H4 (cell line): ENCODE results near the gene ABLIM2. TPM values are rescaled to one million over a fixed set of nuclear protein-coding genes. Genes with fewer than 3 reads are reported as not detected.
"Not testable (repeated sequence)": the region's sequence is repeated elsewhere in the genome, so short reads cannot be mapped to it uniquely, and the experiment has no call there.

Experiments used
- DNase-seq: peaks from one replicate; pipeline ENCODE4 v3.0.0-alpha.2; 2015; ENCODE audit warnings: low spot score
- total RNA-seq: library from RNA; depleted of rRNA; stranded (reverse); fragments of >200 nt; shearing (Covaris generic); gene quantifications from 2 replicates; pipeline ENCODE4 v1.2.3, GENCODE V29; 2014

The ABLIM2 gene
- total RNA-seq, 1 experiment from 2014 or later = 0.29 TPM

GRCh38 chr4:7941111-7941964 lies 217.3 kb downstream of the ABLIM2 start:
- DNase-seq = no peak

- peak; percentile 75 for DNase-seq
Observed at GRCh38 chr4:7939377-7940108, 219.1 kb downstream of the ABLIM2 start, which contains the start of gene AFAP1. TSS of gene AFAP1 (minus strand) at chr4:7939861. CDS start at chr4:7872078, 67,783 bp downstream.

GRCh38 chr4:7938609-7939376 lies 219.8 kb downstream of the ABLIM2 start:
- DNase-seq = no peak

GRCh38 chr4:7938266-7938608 lies 220.4 kb downstream of the ABLIM2 start:
- DNase-seq = no peak

DNA sequence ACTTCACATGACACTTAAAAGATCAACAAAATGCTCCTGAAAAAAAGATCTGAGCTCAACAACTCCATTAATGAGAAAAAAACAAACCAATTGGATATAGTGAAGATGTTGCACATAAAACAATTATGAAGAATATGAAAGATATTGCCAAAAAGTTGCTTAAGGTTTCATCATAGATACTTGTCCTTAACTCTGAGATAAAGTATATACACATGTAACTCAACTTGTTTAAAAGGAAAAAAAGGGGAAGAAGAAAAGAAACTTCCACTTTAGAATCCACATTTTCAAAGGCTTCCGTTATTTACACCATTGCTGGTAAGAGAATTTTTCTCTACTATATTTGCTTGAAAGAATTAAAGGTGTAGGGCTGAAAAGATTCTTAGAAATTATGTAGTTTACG lies 221.6 kb downstream of the ABLIM2 start:
- no peak for DNase-seq

DNA sequence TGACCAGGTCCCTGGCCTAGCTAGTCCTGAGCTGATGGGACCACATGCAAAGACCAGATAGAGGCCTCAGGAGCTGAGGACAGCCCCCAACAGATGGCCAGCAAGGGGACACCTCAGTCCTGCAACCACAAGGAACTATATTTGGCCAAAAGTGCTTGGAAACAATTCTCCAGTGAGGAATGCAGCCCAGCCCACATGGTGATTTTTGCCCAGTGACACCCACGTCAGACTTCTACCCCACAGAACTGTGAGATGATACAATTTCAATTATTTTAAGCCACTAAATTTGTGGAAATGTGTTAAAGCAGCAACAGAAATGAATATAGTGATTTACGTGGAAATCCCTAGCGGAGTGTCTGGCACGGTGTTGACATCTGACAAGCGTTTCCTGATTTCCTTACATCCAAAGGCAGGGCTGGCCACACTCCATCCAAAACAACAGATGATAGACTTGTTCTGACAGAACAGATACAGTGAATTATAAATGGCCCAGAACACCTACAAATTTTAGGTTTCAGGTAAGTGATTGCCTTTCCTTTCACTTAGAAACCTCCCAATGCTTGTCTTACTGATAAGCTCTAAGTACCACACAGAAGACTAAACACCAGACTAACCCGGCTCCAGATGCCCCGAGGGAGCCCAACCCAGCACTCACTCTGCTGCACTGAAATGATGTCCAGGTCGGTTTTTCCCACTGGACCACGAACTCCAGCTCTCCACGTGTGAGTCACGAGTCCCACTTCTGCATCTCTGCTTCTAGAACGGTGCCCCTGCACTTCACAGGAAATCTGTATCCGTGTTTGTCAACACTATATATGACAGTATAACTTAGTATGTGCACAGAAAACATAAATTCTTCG lies 224.7 kb downstream of the ABLIM2 start:
- no peak for DNase-seq

DNA sequence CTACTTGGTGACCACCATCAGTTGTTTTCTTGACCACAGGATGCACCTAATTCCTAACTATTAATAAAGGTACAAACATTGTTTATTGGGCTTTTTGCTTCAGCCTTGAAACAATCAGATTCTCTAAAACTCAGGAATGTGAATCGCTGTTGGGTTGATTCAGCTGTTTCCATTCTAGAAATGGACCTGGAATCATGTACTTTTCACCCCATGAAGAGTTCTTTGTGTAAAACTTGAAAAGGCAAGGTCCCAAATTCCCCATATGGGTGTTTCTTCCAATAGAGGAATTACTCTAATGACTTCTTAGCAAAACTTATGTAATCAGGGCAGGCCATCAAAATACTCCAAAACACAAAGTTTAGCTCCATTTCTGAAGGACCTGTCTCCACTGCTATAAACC lies 226.3 kb downstream of the ABLIM2 start:
- DNase-seq = no peak

DNA sequence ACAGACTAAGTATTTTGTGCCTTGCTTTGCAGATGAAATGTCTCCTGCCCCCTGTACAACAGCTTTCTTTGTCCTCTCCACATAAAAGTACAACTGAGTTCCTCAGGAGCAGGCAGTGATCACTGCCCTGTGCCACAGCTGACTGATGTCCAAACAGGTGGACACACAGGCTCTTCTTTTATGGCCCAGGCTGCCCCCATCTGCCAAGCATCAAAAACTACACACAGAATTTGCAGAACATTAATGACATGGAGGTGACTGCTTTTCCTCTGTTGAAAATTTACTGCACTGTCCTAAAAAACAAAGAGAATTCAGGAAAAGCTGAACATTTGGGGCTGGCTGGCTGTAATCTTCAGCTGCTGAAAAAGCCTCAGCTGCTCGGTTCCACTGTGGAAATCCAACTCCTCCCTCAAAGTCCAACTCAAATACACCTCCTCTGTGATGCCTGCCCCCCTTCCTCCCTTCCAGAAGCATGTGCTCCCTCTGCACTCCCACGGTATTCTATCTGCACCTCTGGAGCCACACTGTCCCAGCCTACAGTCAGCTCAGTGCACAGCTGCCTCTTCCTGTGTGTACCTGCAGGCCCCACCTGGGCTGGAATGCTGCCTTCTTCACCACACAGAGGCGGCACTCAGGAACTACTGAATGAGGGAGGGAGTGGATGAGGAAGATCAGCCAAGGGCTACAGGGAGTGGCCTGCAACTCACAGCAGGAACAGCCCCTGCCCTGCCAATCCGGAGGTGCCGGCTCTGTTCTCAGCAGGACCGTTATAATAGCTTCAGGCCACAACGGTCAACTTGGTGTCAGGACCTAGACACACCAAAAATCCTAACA lies 229.3 kb downstream of the ABLIM2 start:
- no peak for DNase-seq

DNA sequence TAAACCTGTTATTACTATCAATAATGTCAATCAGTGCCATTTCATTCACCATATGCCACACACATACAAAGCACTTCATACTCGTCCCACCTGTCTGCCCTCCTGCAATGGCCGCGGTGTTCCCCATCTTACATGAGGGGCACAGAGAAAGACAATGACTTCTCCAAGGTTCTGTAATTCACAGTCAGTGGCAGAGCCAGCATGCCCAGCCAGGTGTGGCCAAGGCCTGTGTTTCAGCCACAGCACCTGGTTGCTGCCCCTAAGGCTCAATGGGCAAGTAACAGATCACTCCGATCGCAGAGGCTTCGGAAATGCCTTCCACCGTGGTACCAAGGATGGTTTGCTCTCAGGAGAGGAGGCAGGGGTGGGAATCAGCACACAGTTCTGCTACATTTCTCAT lies 229.9 kb downstream of the ABLIM2 start:
- no peak for DNase-seq

- no peak for DNase-seq
Observed at GRCh38 chr4:7926822-7927221, 231.8 kb downstream of the ABLIM2 start.

DNA sequence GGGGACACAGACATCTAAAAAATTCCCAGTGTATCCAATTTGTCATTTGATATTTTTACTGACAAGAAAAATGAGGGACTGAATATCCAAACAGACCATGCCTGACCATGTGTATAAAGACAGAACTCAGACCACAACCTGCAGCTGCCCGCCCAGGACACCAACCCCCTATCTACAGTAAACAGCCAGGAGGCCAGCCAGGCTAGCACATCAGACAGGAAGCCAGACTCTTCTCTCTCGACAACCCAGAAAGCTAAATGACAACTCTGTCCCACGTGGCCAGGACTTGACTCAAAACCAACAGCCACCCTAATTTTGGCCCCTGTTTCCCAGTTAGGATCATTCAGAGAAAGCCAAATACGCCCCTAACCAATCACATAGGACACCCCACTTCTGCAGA lies 234.0 kb downstream of the ABLIM2 start:
- DNase-seq = peak; percentile 46

DNA sequence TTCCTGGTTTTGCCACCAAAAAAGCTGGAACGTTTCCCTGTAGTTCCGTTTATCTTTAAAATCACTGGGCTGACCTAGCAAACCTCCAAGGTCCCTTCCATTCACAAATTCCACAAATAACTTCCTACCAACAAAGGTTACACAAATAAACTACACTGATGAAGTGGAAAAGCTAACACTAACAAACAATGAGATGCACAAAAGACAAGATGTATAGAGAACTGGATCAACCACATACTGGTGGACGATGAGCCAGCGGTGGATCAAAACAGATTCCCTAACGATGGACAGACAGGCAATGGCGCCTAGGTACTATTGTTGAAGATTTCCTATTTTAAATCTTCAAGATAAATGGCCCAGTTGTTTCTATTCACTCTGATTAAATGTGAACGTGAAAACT lies 234.4 kb downstream of the ABLIM2 start:
- DNase-seq = peak; percentile 58

GRCh38 chr4:7922466-7922865 lies 236.1 kb downstream of the ABLIM2 start:
- no peak for DNase-seq

DNA sequence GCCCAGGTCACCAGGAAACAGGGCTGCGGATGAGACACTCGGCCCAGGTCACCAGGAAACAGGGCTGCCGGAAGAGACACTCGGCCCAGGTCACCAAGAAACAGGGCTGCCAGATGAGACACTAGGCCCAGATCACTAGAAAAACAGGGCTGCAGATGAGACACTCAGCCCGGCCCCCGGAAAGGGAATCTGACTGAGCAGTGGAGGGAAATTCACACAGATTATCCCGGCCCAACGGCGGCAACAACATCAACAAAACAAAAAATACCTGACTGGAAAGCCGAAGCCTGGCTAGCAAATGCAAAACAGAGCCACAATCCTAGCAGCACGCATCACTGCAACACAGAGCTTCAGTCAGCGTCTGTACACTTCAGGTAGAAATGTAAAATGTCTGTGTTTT lies 239.6 kb downstream of the ABLIM2 start:
- no peak for DNase-seq

GRCh38 chr4:7918187-7918586 lies 240.4 kb downstream of the ABLIM2 start:
- not testable (repeated sequence) for DNase-seq

- DNase-seq = no peak
Observed at GRCh38 chr4:7917669-7918068, 240.9 kb downstream of the ABLIM2 start.

DNA sequence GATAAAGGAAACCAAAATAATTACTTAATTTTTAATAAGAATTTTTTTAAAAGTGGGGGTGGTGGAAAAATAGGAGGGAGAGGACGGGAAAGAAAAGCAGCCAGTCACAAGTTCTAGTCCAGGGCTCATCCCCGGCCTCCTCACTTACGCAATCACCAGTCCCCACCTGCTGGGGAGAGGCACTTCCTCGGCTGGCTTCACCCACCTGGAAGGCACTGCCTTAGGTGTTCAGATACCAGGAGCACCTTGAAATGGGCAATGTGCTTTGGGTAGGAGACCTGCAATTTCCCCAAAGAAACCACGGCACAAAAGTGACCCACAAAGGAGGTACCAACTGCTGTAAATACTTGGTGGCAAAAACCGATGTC lies 242.8 kb downstream of the ABLIM2 start:
- no peak for DNase-seq
